ENCODE results near the gene AFF2. TPM values are rescaled to one million over a fixed set of nuclear protein-coding genes. Genes with fewer than 3 reads are reported as not detected.

The AFF2 gene
- total and polyA plus RNA-seq, 2 donors (not counting 3 experiments of a cell fraction or from before 2014, with no cell fraction given): 0.03 to 0.07 TPM

DNA sequence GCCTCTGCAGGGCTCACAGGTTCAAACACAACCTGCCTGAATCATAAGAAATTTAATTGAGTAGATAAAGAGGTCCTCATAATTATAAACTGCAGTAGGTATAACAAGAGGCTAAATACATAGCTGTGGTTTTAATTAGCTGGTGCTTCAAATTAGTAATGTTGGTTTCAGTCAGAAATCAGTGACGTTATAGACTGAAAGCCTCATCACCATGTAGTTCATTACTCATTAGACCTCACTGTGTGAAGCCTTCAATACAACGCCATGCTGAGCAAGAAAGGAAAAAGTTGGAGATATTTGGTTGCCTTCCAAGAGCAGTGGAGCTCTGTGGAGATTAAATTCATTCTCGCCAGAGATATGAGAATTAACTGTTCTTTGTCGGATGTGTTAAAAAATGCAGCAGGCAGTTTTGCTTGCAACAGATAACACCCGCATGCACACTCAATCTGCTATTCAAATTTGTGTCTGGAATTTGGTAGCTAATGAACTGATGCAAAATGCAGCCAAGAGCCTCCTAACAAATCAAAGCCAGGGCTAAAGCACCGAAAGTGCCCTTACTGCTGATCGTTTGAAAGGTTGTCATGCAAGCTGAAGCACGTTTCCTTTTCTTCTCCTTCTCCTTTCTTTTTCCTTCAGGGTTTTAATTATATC, 148.9 kb downstream of the AFF2 start:
- Histone ChIP-seq H3K9ac (replicated peaks; ENCODE audit: extremely low read depth, insufficient read depth, low read length) (no peak overlapping the region), H2AFZ (ENCODE audit: low read depth, low read length) (no peak overlapping the region), H3K27me3 (ENCODE audit: control insufficient read depth in 2 of 2, insufficient read depth in 2 of 2, low read length in 2 of 2) (no peaks in the 10 kb centered on the region), H3K4me3 (replicated peaks in 1 of 3; ENCODE audit: insufficient read depth in 1 of 3, low read depth in 1 of 3, low read length in 3 of 3) (no peak overlapping the region), H3K9me3 (replicated peaks; ENCODE audit: control insufficient read depth, insufficient read depth, low read length) (no peaks in the 10 kb centered on the region), H3K4me2 (ENCODE audit: insufficient read depth, low read length) (no peak overlapping the region), H3K36me3 (ENCODE audit: control insufficient read depth in 2 of 2, extremely low read depth in 1 of 2, insufficient read depth in 2 of 2, low read length in 2 of 2) (no peaks in the 10 kb centered on the region), H3K79me2 (ENCODE audit: control insufficient read depth, insufficient read depth, low read length) (no peaks in the 10 kb centered on the region), H4K20me1 (replicated peaks; ENCODE audit: control insufficient read depth, extremely low read depth, insufficient read depth, low read length) (no peaks in the 10 kb centered on the region), H3K4me1 (ENCODE audit: control insufficient read depth, extremely low read depth, insufficient read depth, low read length) (no peaks in the 10 kb centered on the region), H3K9me1 (replicated peaks; ENCODE audit: control insufficient read depth, extremely low read depth, insufficient read depth, low read length) (no peaks in the 10 kb centered on the region), H3K27ac (ENCODE audit: insufficient read depth, low read depth, low read length) (no peak overlapping the region)
- BruUV-seq (replicated peaks): no TSS peak
- POLR2A ChIA-PET: no interaction called here
- dilution Hi-C loops (cut with MboI; ENCODE audit: extremely low pct_ligation_motif_present, low sequenced_read_pairs) (no loop called here), intact Hi-C loops (cut with micrococcal nuclease) (no loop called here)
- TF ChIP-seq GATA2 (IDR thresholded peaks at IDR 0.05; ENCODE audit: insufficient read depth, insufficient read length, low read depth, low read length) (no peak), FOS (IDR thresholded peaks at IDR 0.05; ENCODE audit: borderline replicate concordance, insufficient read depth, low read length) (no peak), POLR2AphosphoS5 (IDR thresholded peaks at IDR 0.05; ENCODE audit: insufficient read depth, low read depth, low read length) (no peak), POLR2A (IDR thresholded peaks at IDR 0.05; ENCODE audit: low read depth, low read length) (no peak), MYC (IDR thresholded peaks at IDR 0.05; ENCODE audit: low read depth, low read length) (no peak), JUN (IDR thresholded peaks at IDR 0.05; ENCODE audit: borderline replicate concordance, insufficient read depth, insufficient read length, low read depth) (no peak), EZH2 (IDR thresholded peaks at IDR 0.05; ENCODE audit: borderline replicate concordance, low read depth, low read length, severe bottlenecking) (no peak)
- TF ChIP-seq, protein P1, sequence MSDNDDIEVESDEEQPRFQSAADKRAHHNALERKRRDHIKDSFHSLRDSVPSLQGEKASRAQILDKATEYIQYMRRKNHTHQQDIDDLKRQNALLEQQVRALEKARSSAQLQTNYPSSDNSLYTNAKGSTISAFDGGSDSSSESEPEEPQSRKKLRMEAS (IDR thresholded peaks at IDR 0.05; ENCODE audit: insufficient read depth, insufficient read length): no peak
- TF ChIP-seq, protein P2, sequence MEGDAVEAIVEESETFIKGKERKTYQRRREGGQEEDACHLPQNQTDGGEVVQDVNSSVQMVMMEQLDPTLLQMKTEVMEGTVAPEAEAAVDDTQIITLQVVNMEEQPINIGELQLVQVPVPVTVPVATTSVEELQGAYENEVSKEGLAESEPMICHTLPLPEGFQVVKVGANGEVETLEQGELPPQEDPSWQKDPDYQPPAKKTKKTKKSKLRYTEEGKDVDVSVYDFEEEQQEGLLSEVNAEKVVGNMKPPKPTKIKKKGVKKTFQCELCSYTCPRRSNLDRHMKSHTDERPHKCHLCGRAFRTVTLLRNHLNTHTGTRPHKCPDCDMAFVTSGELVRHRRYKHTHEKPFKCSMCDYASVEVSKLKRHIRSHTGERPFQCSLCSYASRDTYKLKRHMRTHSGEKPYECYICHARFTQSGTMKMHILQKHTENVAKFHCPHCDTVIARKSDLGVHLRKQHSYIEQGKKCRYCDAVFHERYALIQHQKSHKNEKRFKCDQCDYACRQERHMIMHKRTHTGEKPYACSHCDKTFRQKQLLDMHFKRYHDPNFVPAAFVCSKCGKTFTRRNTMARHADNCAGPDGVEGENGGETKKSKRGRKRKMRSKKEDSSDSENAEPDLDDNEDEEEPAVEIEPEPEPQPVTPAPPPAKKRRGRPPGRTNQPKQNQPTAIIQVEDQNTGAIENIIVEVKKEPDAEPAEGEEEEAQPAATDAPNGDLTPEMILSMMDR (IDR thresholded peaks at IDR 0.05; ENCODE audit: extremely low read depth in 1 of 2, insufficient read depth in 1 of 2, low read depth in 1 of 2, low read length in 2 of 2): no peak
- FAIRE-seq (no peak), DNase-seq (ENCODE audit: low read depth, low spot score) (no peak)
- CTCF ChIA-PET: no interaction called here

All from endothelial cell of umbilical vein (primary cell).